ENCODE measurements around the gene EPHX1. TPM values are rescaled to one million over a fixed set of nuclear protein-coding genes. Genes with fewer than 3 reads are reported as not detected.

Gene EPHX1
- total RNA-seq, 2 donors from 2014 or later, result 0.94 to 1.3 TPM

GRCh38 chr1:225857256-225857655, 47.3 kb downstream of the EPHX1 start:
- H3K27me3 Mint-ChIP-seq, result no peaks in the 10 kb centered on the region
- H3K4me3 Mint-ChIP-seq, result no peak overlapping the region
- DNase-seq (no peak), ATAC-seq (no peak)
- H3K36me3 Mint-ChIP-seq (ENCODE audit: low read depth), result peaks cover 11% of the 10 kb centered on the region
- no peaks in the 10 kb centered on the region for H3K9me3 ChIP-seq (ENCODE audit: control insufficient read depth, low read length, poor library complexity, severe bottlenecking)
- H3K27ac Mint-ChIP-seq, result no peak overlapping the region
- peaks cover 36% of the 10 kb centered on the region for H3K4me1 Mint-ChIP-seq

- peaks cover 11% of the 10 kb centered on the region for H3K36me3 Mint-ChIP-seq (ENCODE audit: low read depth)
- no peak overlapping the region for H3K4me3 Mint-ChIP-seq
- H3K27ac Mint-ChIP-seq, result no peak overlapping the region
- no peaks in the 10 kb centered on the region for H3K9me3 ChIP-seq (ENCODE audit: control insufficient read depth, low read length, poor library complexity, severe bottlenecking)
- H3K27me3 Mint-ChIP-seq, result no peaks in the 10 kb centered on the region
- DNase-seq, result no peak
- ATAC-seq, result no peak
- H3K4me1 Mint-ChIP-seq, result peaks cover 30% of the 10 kb centered on the region
Observed at GRCh38 chr1:225859151-225859550, 49.2 kb downstream of the EPHX1 start.

GRCh38 chr1:225860107-225860506, 50.2 kb downstream of the EPHX1 start:
- Mint-ChIP-seq H3K27me3 (no peaks in the 10 kb centered on the region), H3K4me3 (no peak overlapping the region), H3K4me1 (peaks cover 24% of the 10 kb centered on the region), H3K27ac (no peak overlapping the region), H3K36me3 (ENCODE audit: low read depth) (peaks cover 6% of the 10 kb centered on the region)
- DNase-seq (no peak), ATAC-seq (no peak)
- H3K9me3 ChIP-seq (ENCODE audit: control insufficient read depth, low read length, poor library complexity, severe bottlenecking), result no peaks in the 10 kb centered on the region

GRCh38 chr1:225860876-225861441, 51.0 kb downstream of the EPHX1 start:
- peaks cover 8% of the 10 kb centered on the region for H3K36me3 Mint-ChIP-seq (ENCODE audit: low read depth)
- H3K27me3 Mint-ChIP-seq, result no peaks in the 10 kb centered on the region
- no peak overlapping the region for H3K4me3 Mint-ChIP-seq
- H3K4me1 Mint-ChIP-seq, result peaks cover 26% of the 10 kb centered on the region
- no peaks in the 10 kb centered on the region for H3K9me3 ChIP-seq (ENCODE audit: control insufficient read depth, low read length, poor library complexity, severe bottlenecking)
- no peak for DNase-seq
- H3K27ac Mint-ChIP-seq, result no peak overlapping the region
- no peak for ATAC-seq

- H3K27me3 Mint-ChIP-seq, result no peaks in the 10 kb centered on the region
- no peaks in the 10 kb centered on the region for H3K9me3 ChIP-seq (ENCODE audit: control insufficient read depth, low read length, poor library complexity, severe bottlenecking)
- peaks cover 31% of the 10 kb centered on the region for H3K4me1 Mint-ChIP-seq
- H3K36me3 Mint-ChIP-seq (ENCODE audit: low read depth), result peaks cover 10% of the 10 kb centered on the region
- no peak for ATAC-seq
- peak overlapping the region; percentile 72 for H3K27ac Mint-ChIP-seq
- no peak for DNase-seq
- H3K4me3 Mint-ChIP-seq, result no peak overlapping the region
Observed at GRCh38 chr1:225861834-225862580, 52.1 kb downstream of the EPHX1 start.

- no peaks in the 10 kb centered on the region for H3K9me3 ChIP-seq (ENCODE audit: control insufficient read depth, low read length, poor library complexity, severe bottlenecking)
- DNase-seq, result no peak
- Mint-ChIP-seq H3K27ac (peak overlapping the region; percentile 72), H3K4me1 (peaks cover 35% of the 10 kb centered on the region), H3K27me3 (no peaks in the 10 kb centered on the region), H3K36me3 (ENCODE audit: low read depth) (peaks cover 10% of the 10 kb centered on the region), H3K4me3 (no peak overlapping the region)
- ATAC-seq, result no peak
Observed at GRCh38 chr1:225862581-225862950, 52.6 kb downstream of the EPHX1 start.

- DNase-seq (no peak), ATAC-seq (no peak)
- Mint-ChIP-seq H3K27ac (no peak overlapping the region), H3K27me3 (no peaks in the 10 kb centered on the region), H3K4me1 (peaks cover 35% of the 10 kb centered on the region), H3K36me3 (ENCODE audit: low read depth) (peaks cover 10% of the 10 kb centered on the region), H3K4me3 (no peak overlapping the region)
- H3K9me3 ChIP-seq (ENCODE audit: control insufficient read depth, low read length, poor library complexity, severe bottlenecking), result no peaks in the 10 kb centered on the region
Observed at GRCh38 chr1:225863167-225863566, 53.2 kb downstream of the EPHX1 start.

GRCh38 chr1:225865514-225865913, 55.6 kb downstream of the EPHX1 start:
- no peak for DNase-seq
- Mint-ChIP-seq H3K27ac (peak overlapping the region; percentile 95), H3K27me3 (no peaks in the 10 kb centered on the region), H3K36me3 (ENCODE audit: low read depth) (peaks cover 4% of the 10 kb centered on the region), H3K4me3 (peak overlapping the region; percentile 83), H3K4me1 (peaks cover 32% of the 10 kb centered on the region)
- peak; percentile 24 for ATAC-seq
- no peaks in the 10 kb centered on the region for H3K9me3 ChIP-seq (ENCODE audit: control insufficient read depth, low read length, poor library complexity, severe bottlenecking)

- peaks cover 4% of the 10 kb centered on the region for H3K36me3 Mint-ChIP-seq (ENCODE audit: low read depth)
- H3K27me3 Mint-ChIP-seq, result no peaks in the 10 kb centered on the region
- ATAC-seq (peak; percentile 92), DNase-seq (peak in 2 of 3 donors; percentile 46 to 64)
- H3K4me3 Mint-ChIP-seq, result peak overlapping the region; percentile 83
- H3K4me1 Mint-ChIP-seq, result peaks cover 39% of the 10 kb centered on the region
- no peaks in the 10 kb centered on the region for H3K9me3 ChIP-seq (ENCODE audit: control insufficient read depth, low read length, poor library complexity, severe bottlenecking)
- H3K27ac Mint-ChIP-seq, result peak overlapping the region; percentile 95
Observed at GRCh38 chr1:225866061-225866837, 56.3 kb downstream of the EPHX1 start.

GRCh38 chr1:225866981-225867380, 57.1 kb downstream of the EPHX1 start:
- no peak for ATAC-seq
- H3K9me3 ChIP-seq (ENCODE audit: control insufficient read depth, low read length, poor library complexity, severe bottlenecking), result no peaks in the 10 kb centered on the region
- H3K36me3 Mint-ChIP-seq (ENCODE audit: low read depth), result peaks cover 4% of the 10 kb centered on the region
- no peaks in the 10 kb centered on the region for H3K27me3 Mint-ChIP-seq
- DNase-seq, result no peak
- H3K27ac Mint-ChIP-seq, result peak overlapping the region; percentile 95
- H3K4me3 Mint-ChIP-seq, result peak overlapping the region; percentile 83
- peaks cover 43% of the 10 kb centered on the region for H3K4me1 Mint-ChIP-seq

GRCh38 chr1:225868631-225869330, 58.9 kb downstream of the EPHX1 start:
- Mint-ChIP-seq H3K27me3 (no peaks in the 10 kb centered on the region), H3K4me1 (peaks cover 46% of the 10 kb centered on the region), H3K4me3 (no peak overlapping the region), H3K36me3 (ENCODE audit: low read depth) (peaks cover 4% of the 10 kb centered on the region), H3K27ac (peak overlapping the region; percentile 95)
- H3K9me3 ChIP-seq (ENCODE audit: control insufficient read depth, low read length, poor library complexity, severe bottlenecking), result no peaks in the 10 kb centered on the region
- ATAC-seq, result no peak
- no peak for DNase-seq

GRCh38 chr1:225870911-225871310, 61.0 kb downstream of the EPHX1 start:
- H3K27ac Mint-ChIP-seq, result peak overlapping the region; percentile 32
- ATAC-seq, result no peak
- no peaks in the 10 kb centered on the region for H3K27me3 Mint-ChIP-seq
- H3K9me3 ChIP-seq (ENCODE audit: control insufficient read depth, low read length, poor library complexity, severe bottlenecking), result no peaks in the 10 kb centered on the region
- H3K4me3 Mint-ChIP-seq, result no peak overlapping the region
- no peak for DNase-seq
- peaks cover 2% of the 10 kb centered on the region for H3K36me3 Mint-ChIP-seq (ENCODE audit: low read depth)
- H3K4me1 Mint-ChIP-seq, result peaks cover 53% of the 10 kb centered on the region
